ENCODE results near the gene PRDM13.

DNA sequence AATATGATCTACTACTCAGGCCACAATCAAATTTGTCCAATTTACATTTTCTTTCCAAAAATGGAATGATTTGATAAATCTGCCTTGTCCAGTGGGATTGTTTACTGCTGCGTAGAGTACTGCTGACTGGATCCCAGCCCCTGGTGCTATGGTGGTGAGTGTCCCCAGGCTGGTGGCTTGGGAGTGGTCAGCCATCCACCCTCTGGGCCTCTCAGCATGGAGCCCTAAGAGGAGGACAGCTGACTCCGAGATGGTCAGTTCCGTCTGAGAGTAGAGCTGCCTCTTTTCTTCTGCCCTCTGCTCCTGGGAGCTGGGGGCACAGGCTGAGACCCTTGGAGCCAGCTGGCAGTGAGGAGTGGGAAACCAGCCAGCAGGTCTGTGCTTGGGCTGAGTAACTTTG is 22.7 kb downstream of the PRDM13 start:
- no peak for TF ChIP-seq POLR2A (IDR thresholded peaks at IDR 0.05)
- TF ChIP-seq, protein P1, sequence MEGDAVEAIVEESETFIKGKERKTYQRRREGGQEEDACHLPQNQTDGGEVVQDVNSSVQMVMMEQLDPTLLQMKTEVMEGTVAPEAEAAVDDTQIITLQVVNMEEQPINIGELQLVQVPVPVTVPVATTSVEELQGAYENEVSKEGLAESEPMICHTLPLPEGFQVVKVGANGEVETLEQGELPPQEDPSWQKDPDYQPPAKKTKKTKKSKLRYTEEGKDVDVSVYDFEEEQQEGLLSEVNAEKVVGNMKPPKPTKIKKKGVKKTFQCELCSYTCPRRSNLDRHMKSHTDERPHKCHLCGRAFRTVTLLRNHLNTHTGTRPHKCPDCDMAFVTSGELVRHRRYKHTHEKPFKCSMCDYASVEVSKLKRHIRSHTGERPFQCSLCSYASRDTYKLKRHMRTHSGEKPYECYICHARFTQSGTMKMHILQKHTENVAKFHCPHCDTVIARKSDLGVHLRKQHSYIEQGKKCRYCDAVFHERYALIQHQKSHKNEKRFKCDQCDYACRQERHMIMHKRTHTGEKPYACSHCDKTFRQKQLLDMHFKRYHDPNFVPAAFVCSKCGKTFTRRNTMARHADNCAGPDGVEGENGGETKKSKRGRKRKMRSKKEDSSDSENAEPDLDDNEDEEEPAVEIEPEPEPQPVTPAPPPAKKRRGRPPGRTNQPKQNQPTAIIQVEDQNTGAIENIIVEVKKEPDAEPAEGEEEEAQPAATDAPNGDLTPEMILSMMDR (IDR thresholded peaks at IDR 0.05), result no peak
- no peak for TF ChIP-seq POLR2AphosphoS5 (IDR thresholded peaks at IDR 0.05)

All from transverse colon (tissue), 4 donors.